SK-N-SH treated with all-trans-retinoic acid at 6 μM for 48 hours (cell line): ENCODE measurements around the gene PSPN.

Experiments
- ATAC-seq: fragments of 200-7000 bp; cut with Tn5 transposase; 3 replicates; pipeline ENCODE4 v1.9.1; 2020; ENCODE audit warnings: mild to moderate bottlenecking, moderate library complexity
- ARNTL ChIP-seq: fragments of 450-650 bp; formaldehyde crosslinking; IDR thresholded peaks from 2 replicates; pipeline ENCODE4 v1.5.0; 2020; ENCODE audit warnings: low read depth, mild to moderate bottlenecking, moderate library complexity, borderline replicate concordance
- BACH2 ChIP-seq: fragments of 250-450 bp; sonication (Bioruptor Pico); IDR thresholded peaks from 2 replicates; pipeline ENCODE4 v1.9.0; 2021; ENCODE audit warnings: mild to moderate bottlenecking, borderline replicate concordance
- CSDC2 ChIP-seq: fragments of 250-450 bp; sonication (Bioruptor Pico); IDR thresholded peaks from 2 replicates; pipeline ENCODE4 v1.5.0; 2020; ENCODE audit warnings: mild to moderate bottlenecking, moderate library complexity
- CSRNP3 ChIP-seq: fragments of 250-450 bp; sonication (Bioruptor Pico); IDR thresholded peaks from 2 replicates; pipeline ENCODE4 v1.5.1; 2021; ENCODE audit warnings: mild to moderate bottlenecking, moderate library complexity
- ESRRG ChIP-seq: fragments of 250-450 bp; sonication (Bioruptor Pico); IDR thresholded peaks from 2 replicates; pipeline ENCODE4 v1.6.1; 2021; ENCODE audit warnings: mild to moderate bottlenecking
- GLIS3 ChIP-seq: fragments of 250-450 bp; sonication (Bioruptor Pico); IDR thresholded peaks from 2 replicates; pipeline ENCODE4 v1.5.0; 2020; ENCODE audit warnings: mild to moderate bottlenecking, moderate library complexity
- ISL1 ChIP-seq: fragments of 250-450 bp; sonication (Bioruptor Pico); IDR thresholded peaks from 2 replicates; pipeline ENCODE4 v2.1.2; 2022; ENCODE audit warnings: mild to moderate bottlenecking, moderate library complexity
- OSR1 ChIP-seq: fragments of 250-450 bp; sonication (Bioruptor Pico); IDR thresholded peaks from 2 replicates; pipeline ENCODE4 v1.8.0; 2022; ENCODE audit warnings: moderate library complexity, mild to moderate bottlenecking, inconsistent platforms
- PATZ1 ChIP-seq: fragments of 250-450 bp; sonication (Bioruptor Pico); IDR thresholded peaks from 2 replicates; pipeline ENCODE4 v1.8.0; 2020; ENCODE audit warnings: mild to moderate bottlenecking, moderate library complexity, borderline replicate concordance
- POU6F1 ChIP-seq: fragments of 250-450 bp; sonication (Bioruptor Pico); IDR thresholded peaks from 2 replicates; pipeline ENCODE4 v1.8.0; 2021; ENCODE audit warnings: low read depth, mild to moderate bottlenecking, moderate library complexity, borderline replicate concordance
- PPARA ChIP-seq: fragments of 250-450 bp; sonication (Bioruptor Pico); IDR thresholded peaks from 2 replicates; pipeline ENCODE4 v1.5.0; 2020; ENCODE audit warnings: mild to moderate bottlenecking, borderline replicate concordance
- RARB ChIP-seq: fragments of 250-450 bp; sonication (Bioruptor Pico); IDR thresholded peaks from 2 replicates; pipeline ENCODE4 v1.8.0; 2021; ENCODE audit warnings: mild to moderate bottlenecking, moderate library complexity
- SNAI2 ChIP-seq: fragments of 250-450 bp; sonication (Bioruptor Pico); IDR thresholded peaks from 2 replicates; pipeline ENCODE4 v1.5.0; 2020; ENCODE audit warnings: mild to moderate bottlenecking, moderate library complexity
- TCF4 ChIP-seq: fragments of 250-450 bp; sonication (Bioruptor Pico); IDR thresholded peaks from 2 replicates; pipeline ENCODE4 v1.8.0; 2021; ENCODE audit warnings: mild to moderate bottlenecking, moderate library complexity, borderline replicate concordance
- TOX ChIP-seq: fragments of 250-450 bp; sonication (Bioruptor Pico); IDR thresholded peaks from 2 replicates; pipeline ENCODE4 v1.8.0; 2021; ENCODE audit warnings: mild to moderate bottlenecking, moderate library complexity, borderline replicate concordance
- TSHZ2 ChIP-seq: fragments of 250-450 bp; sonication (Bioruptor Pico); IDR thresholded peaks from 2 replicates; pipeline ENCODE4 v1.5.0; 2020; ENCODE audit warnings: mild to moderate bottlenecking, moderate library complexity
- ZC3H10 ChIP-seq: fragments of 250-450 bp; sonication (Bioruptor Pico); IDR thresholded peaks from 2 replicates; pipeline ENCODE4 v1.5.1; 2021; ENCODE audit warnings: mild to moderate bottlenecking, moderate library complexity
- ZFP3 ChIP-seq: fragments of 250-450 bp; sonication (Bioruptor Pico); IDR thresholded peaks from 2 replicates; pipeline ENCODE4 v1.5.0; 2020; ENCODE audit warnings: mild to moderate bottlenecking, moderate library complexity
- ZNF565 ChIP-seq: fragments of 450-650 bp; formaldehyde crosslinking; conservative IDR thresholded peaks from 2 replicates; pipeline ENCODE4 v1.5.0; 2020; ENCODE audit warnings: low read depth, mild to moderate bottlenecking, moderate library complexity
- ZNF70 ChIP-seq: fragments of 450-650 bp; formaldehyde crosslinking; IDR thresholded peaks from 2 replicates; pipeline ENCODE4 v1.5.0; 2020; ENCODE audit warnings: mild to moderate bottlenecking, moderate library complexity
- ZNF8 ChIP-seq: fragments of 450-650 bp; formaldehyde crosslinking; IDR thresholded peaks from 2 replicates; pipeline ENCODE4 v1.5.0; 2020; ENCODE audit warnings: mild to moderate bottlenecking, moderate library complexity

Gene PSPN

GRCh38 chr19:6333439-6333838, 42.3 kb downstream of the PSPN start, which contains the start of gene ACER1:
TSS of gene ACER1 (minus strand) at chr19:6333612. CDS start at chr19:6333551, 61 bp downstream.
- TF ChIP-seq CSDC2 (no peak), ZNF70 (CRISPR knock-in tag) (no peak), TOX (CRISPR knock-in tag) (no peak), ZNF8 (CRISPR knock-in tag) (no peak), BACH2 (CRISPR knock-in tag) (no peak), TSHZ2 (CRISPR knock-in tag) (no peak), ZNF565 (CRISPR knock-in tag) (no peak)
- ATAC-seq = no peak

GRCh38 chr19:6326815-6327214, 48.9 kb downstream of the PSPN start:
- no peak for ATAC-seq
- TF ChIP-seq ZFP3 (CRISPR knock-in tag) (peak; percentile 94), PPARA (CRISPR knock-in tag) (no peak)

GRCh38 chr19:6325614-6326013, 50.1 kb downstream of the PSPN start:
- TF ChIP-seq ZNF8 (CRISPR knock-in tag) = no peak
- TF ChIP-seq ZC3H10 (CRISPR knock-in tag) = no peak
- TF ChIP-seq PPARA (CRISPR knock-in tag) = no peak
- no peak for TF ChIP-seq TCF4 (CRISPR knock-in tag)
- no peak for TF ChIP-seq CSRNP3
- TF ChIP-seq SNAI2 = no peak
- no peak for TF ChIP-seq ESRRG (CRISPR knock-in tag)
- TF ChIP-seq ARNTL (CRISPR knock-in tag) = no peak
- no peak for TF ChIP-seq TSHZ2 (CRISPR knock-in tag)
- no peak for TF ChIP-seq ISL1 (CRISPR knock-in tag)
- TF ChIP-seq CSDC2 = no peak
- no peak for TF ChIP-seq POU6F1 (CRISPR knock-in tag)
- no peak for TF ChIP-seq BACH2 (CRISPR knock-in tag)
- no peak for TF ChIP-seq ZFP3 (CRISPR knock-in tag)
- TF ChIP-seq OSR1 (CRISPR knock-in tag) = no peak
- no peak for TF ChIP-seq PATZ1 (CRISPR knock-in tag)
- TF ChIP-seq GLIS3 = no peak
- no peak for TF ChIP-seq ZNF565 (CRISPR knock-in tag)
- TF ChIP-seq RARB (CRISPR knock-in tag) = no peak
- no peak for ATAC-seq
